ENCODE data around the gene ERFE.
"Not testable (repeated sequence)": the region's sequence is repeated elsewhere in the genome, so short reads cannot be mapped to it uniquely, and the experiment has no call there.

ERFE gene

GRCh38 chr2:238168196-238169047, 9.7 kb downstream of the ERFE start:
- no peak for DNase-seq (ENCODE audit: low read depth)

GRCh38 chr2:238169048-238169707, 10.4 kb downstream of the ERFE start:
- DNase-seq (ENCODE audit: low read depth): no peak

GRCh38 chr2:238169708-238170251, 11.0 kb downstream of the ERFE start:
- DNase-seq (ENCODE audit: low read depth): no peak

GRCh38 chr2:238170386-238171071, 11.8 kb downstream of the ERFE start:
- no peak for DNase-seq (ENCODE audit: low read depth)

- not testable (repeated sequence) for DNase-seq (ENCODE audit: low read depth)
These were observed 12.3 kb downstream of the ERFE start for GRCh38 chr2:238171072-238171431.

- no peak for DNase-seq (ENCODE audit: low read depth)
These were observed 12.9 kb downstream of the ERFE start for GRCh38 chr2:238171575-238172187.

GRCh38 chr2:238172439-238172838, 13.7 kb downstream of the ERFE start:
- DNase-seq (ENCODE audit: low read depth): no peak

- no peak for DNase-seq (ENCODE audit: low read depth)
These were observed 14.9 kb downstream of the ERFE start for GRCh38 chr2:238173692-238174091.

GRCh38 chr2:238174291-238174690, 15.5 kb downstream of the ERFE start:
- no peak for DNase-seq (ENCODE audit: low read depth)

GRCh38 chr2:238174701-238175100, 15.9 kb downstream of the ERFE start:
- DNase-seq (ENCODE audit: low read depth): no peak

GRCh38 chr2:238176613-238177012, 17.8 kb downstream of the ERFE start:
- DNase-seq (ENCODE audit: low read depth): no peak

- DNase-seq (ENCODE audit: low read depth): no peak
These were observed 21.8 kb downstream of the ERFE start for GRCh38 chr2:238180554-238180953.

GRCh38 chr2:238182362-238182761, 23.6 kb downstream of the ERFE start:
- DNase-seq (ENCODE audit: low read depth): no peak

GRCh38 chr2:238183821-238184220, 25.1 kb downstream of the ERFE start:
- DNase-seq (ENCODE audit: low read depth): no peak

GRCh38 chr2:238187618-238188548, 29.1 kb downstream of the ERFE start:
- no peak for DNase-seq (ENCODE audit: low read depth)

- no peak for DNase-seq (ENCODE audit: low read depth)
These were observed 31.7 kb downstream of the ERFE start for GRCh38 chr2:238190445-238190844.

GRCh38 chr2:238202326-238203093, 43.7 kb downstream of the ERFE start:
- DNase-seq (ENCODE audit: low read depth): no peak

GRCh38 chr2:238203094-238203972, 44.6 kb downstream of the ERFE start, which contains the start of gene ILKAP:
Gene ILKAP, minus strand, starts transcription at chr2:238203695. Its CDS starts 142 bp downstream, at chr2:238203553.
- peak; percentile 76 for DNase-seq (ENCODE audit: low read depth)

Measured in stimulated activated CD8-positive, alpha-beta memory T cell treated with anti-CD3 and anti-CD28 coated beads, Interleukin-15, amount 100 ng/mL, for 1 hour (primary cell).